Prostate gland (tissue), 2 donors: ENCODE results near the gene PLA2R1. TPM values are rescaled to one million over a fixed set of nuclear protein-coding genes. Genes with fewer than 3 reads are reported as not detected.

Experiments
- DNase-seq: peaks from one replicate; pipeline ENCODE4 v3.0.0-alpha.2; 2019; ENCODE audit warnings: low spot score
- H3K27ac ChIP-seq, 2 donors: fragments of 200-600 bp; sonication (generic); 2 replicates each; pipeline ENCODE4 v1.5.1; 2017 to 2019
- H3K27me3 ChIP-seq: fragments of 200-600 bp; sonication (generic); replicated peaks from 2 replicates; pipeline ENCODE4 v1.5.1; 2019; ENCODE audit not compliant: insufficient read depth
- H3K36me3 ChIP-seq, 2 donors: fragments of 200-600 bp; sonication (generic); 1 replicate in 1 of 2; 2 replicates in 1 of 2; pipeline versions ENCODE4 v1.5.1 to v1.8.1; 2017 to 2019
- H3K4me1 ChIP-seq: fragments of 200-600 bp; sonication (generic); replicated peaks from 2 replicates; pipeline ENCODE4 v1.5.1; 2019
- H3K4me3 ChIP-seq, 2 donors: fragments of 200-600 bp; sonication (generic); 2 replicates each; pipeline ENCODE4 v1.5.1; 2017 to 2019
- H3K9me3 ChIP-seq: fragments of 200-600 bp; sonication (generic); 2 replicates; pipeline ENCODE4 v1.5.1; 2017
- POLR2A ChIP-seq: fragments of 450-650 bp; IDR thresholded peaks from one replicate; pipeline ENCODE4 v1.6.1; 2016; ENCODE audit warnings: antibody characterized with exemption, mild to moderate bottlenecking
- POLR2AphosphoS5 ChIP-seq: sonication (generic); formaldehyde crosslinking; IDR thresholded peaks from one replicate; pipeline ENCODE4 v1.6.1; 2017; ENCODE audit warnings: antibody characterized with exemption
- WGBS: methylation state at CpG from one replicate; pipeline ENCODE4 v1.1.5; 2018; 5-methylcytosine and 5-hydroxymethylcytosine counted together
- intact Hi-C: fragments of 100-400 bp; cut with DNase I; formaldehyde crosslinking; loops from one replicate; pipeline ENCODE4 v1.14.2; 2022
- total RNA-seq, 2 donors: library from RNA; depleted of rRNA; stranded (reverse); fragments of >200 nt; gene quantifications; one replicate each; pipeline ENCODE4 v1.1.0, GENCODE V29; 2016
- TF ChIP-seq, protein P1 (sequence below), 4 experiments: fragments of 200-600 bp in 2 of 4; fragments of 450-650 bp in 2 of 4; sonication (generic) in 2 of 4; IDR thresholded peaks; 1 replicate in 3 of 4; 2 replicates in 1 of 4; pipeline ENCODE4 v1.5.1; 2016 to 2019; ENCODE audit warnings: antibody characterized with exemption in 4 of 4, mild to moderate bottlenecking in 2 of 4, moderate library complexity in 2 of 4

The PLA2R1 gene
- total RNA-seq, 2 donors from 2014 or later: 8.1 to 10.5 TPM

DNA sequence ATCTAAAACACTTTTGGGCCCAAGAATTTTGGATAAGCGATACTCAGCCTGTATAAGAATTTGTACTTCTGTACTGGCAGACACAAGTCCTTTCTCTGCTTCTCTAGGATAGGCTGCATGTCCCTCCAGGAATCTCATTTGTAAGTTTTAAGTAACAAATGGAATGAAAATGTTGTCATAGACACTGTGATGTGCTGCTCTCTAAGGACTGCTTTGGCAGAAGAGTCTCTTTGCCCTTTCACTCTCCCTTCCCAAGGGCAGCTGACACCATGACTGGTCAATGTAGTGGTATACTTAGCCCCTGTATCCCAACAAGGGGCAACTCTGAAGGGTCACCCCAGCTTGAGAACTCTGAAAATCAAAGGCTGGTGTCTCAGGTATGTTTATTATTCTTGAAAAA is 27.3 kb downstream of the PLA2R1 start:
- Histone ChIP-seq H3K9me3 (no peaks in the 10 kb centered on the region), H3K36me3 (no peaks in the 10 kb centered on the region), H3K4me1 (no peaks in the 10 kb centered on the region), H3K27ac (no peak overlapping the region), H3K4me3 (no peak overlapping the region), H3K27me3 (no peaks in the 10 kb centered on the region)
- intact Hi-C loops: no loop called here
- no peak for DNase-seq
- WGBS: 97% methylated on average over 1 of the region's 1 CpG
- TF ChIP-seq POLR2A: no peak
- TF ChIP-seq, protein P1, sequence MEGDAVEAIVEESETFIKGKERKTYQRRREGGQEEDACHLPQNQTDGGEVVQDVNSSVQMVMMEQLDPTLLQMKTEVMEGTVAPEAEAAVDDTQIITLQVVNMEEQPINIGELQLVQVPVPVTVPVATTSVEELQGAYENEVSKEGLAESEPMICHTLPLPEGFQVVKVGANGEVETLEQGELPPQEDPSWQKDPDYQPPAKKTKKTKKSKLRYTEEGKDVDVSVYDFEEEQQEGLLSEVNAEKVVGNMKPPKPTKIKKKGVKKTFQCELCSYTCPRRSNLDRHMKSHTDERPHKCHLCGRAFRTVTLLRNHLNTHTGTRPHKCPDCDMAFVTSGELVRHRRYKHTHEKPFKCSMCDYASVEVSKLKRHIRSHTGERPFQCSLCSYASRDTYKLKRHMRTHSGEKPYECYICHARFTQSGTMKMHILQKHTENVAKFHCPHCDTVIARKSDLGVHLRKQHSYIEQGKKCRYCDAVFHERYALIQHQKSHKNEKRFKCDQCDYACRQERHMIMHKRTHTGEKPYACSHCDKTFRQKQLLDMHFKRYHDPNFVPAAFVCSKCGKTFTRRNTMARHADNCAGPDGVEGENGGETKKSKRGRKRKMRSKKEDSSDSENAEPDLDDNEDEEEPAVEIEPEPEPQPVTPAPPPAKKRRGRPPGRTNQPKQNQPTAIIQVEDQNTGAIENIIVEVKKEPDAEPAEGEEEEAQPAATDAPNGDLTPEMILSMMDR (IDR thresholded peaks at IDR 0.05): no peak
- no peak for TF ChIP-seq POLR2AphosphoS5

DNA sequence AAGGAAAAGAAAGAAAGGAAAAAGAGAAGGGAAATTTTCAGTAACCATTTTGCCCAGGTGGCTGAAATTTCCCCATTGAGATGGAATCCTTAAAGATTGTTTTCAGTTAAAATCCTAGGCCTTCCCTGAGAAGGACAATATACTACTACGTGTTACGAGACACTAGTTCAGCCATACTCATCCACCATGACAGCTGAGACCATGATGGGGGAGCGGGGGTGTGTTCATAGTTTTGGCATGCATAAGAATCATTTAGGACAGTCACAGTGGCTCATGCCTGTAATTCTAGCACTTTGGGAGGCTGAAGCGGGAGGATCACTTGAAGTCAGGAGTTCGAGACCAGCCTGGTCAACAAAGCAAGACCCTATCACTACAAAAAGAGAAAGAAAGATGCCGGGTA is 28.0 kb downstream of the PLA2R1 start:
- Histone ChIP-seq H3K4me1 (no peaks in the 10 kb centered on the region), H3K4me3 (no peak overlapping the region), H3K27ac (no peak overlapping the region), H3K9me3 (no peaks in the 10 kb centered on the region), H3K27me3 (no peaks in the 10 kb centered on the region), H3K36me3 (no peaks in the 10 kb centered on the region)
- DNase-seq: no peak
- TF ChIP-seq, protein P1 (IDR thresholded peaks at IDR 0.05): no peak
- TF ChIP-seq POLR2AphosphoS5 (no peak), POLR2A (no peak)
- 94% methylated on average over 6 of the region's 6 CpGs for WGBS
- intact Hi-C loops: no loop called here

DNA sequence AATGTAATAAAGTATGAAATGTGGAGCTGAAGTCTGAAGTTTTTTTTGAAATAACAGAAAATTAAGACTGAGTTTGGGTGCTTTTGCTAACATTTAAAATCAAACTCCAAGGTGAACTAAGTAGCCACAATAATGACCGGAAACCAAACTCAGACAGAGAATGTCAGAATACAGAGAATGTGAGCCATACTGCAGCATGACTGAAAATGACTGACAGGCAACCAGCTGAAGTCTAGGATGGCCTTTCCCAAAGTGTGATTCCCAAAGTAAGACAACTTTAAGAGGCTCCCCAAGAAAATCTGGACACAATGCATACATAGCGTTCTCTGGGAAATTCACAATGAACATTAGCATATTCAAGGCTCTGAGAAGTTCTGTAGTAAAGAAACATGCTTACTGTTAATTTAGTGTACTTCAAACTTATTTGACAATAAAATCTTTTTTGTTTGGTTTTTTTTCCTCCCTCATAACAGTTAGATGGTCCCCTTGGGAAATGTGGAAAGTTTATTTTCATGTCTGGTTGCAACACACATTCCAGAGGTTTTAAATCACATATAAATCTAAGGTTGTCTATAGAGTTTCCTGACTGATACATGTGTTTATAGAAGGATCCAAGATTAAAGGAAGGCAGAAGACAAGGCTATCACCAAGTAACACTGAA is 28.6 kb downstream of the PLA2R1 start:
- 96% methylated on average over 2 of the region's 2 CpGs for WGBS
- Histone ChIP-seq H3K27me3 (no peaks in the 10 kb centered on the region), H3K4me3 (no peak overlapping the region), H3K36me3 (no peaks in the 10 kb centered on the region), H3K27ac (no peak overlapping the region), H3K9me3 (no peaks in the 10 kb centered on the region), H3K4me1 (no peaks in the 10 kb centered on the region)
- no peak for DNase-seq
- TF ChIP-seq POLR2A (no peak), POLR2AphosphoS5 (no peak)
- TF ChIP-seq, protein P1 (IDR thresholded peaks at IDR 0.05): no peak
- intact Hi-C loops: no loop called here

DNA sequence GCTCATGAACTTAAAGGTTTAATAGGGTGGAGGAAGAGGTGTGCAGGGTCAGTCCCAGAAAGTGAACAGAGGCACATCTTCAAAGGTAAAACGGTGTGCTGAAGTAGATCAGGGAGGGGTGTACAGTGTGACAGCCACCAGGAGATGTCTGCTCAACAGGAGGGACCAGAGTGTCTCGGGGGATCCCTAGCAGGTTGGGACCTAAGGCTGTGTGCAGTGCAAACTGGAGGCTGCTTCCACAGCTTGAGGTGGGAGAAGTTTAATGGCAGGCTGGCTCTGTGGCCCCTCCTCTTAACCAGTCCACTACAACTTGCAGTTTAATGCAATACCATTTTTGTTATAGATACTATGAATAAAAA is 33.2 kb downstream of the PLA2R1 start:
- no peak for DNase-seq
- no peak overlapping the region for H3K27ac ChIP-seq
- TF ChIP-seq POLR2AphosphoS5 (no peak), POLR2A (no peak)
- TF ChIP-seq, protein P1 (IDR thresholded peaks at IDR 0.05): no peak
- H3K4me3 ChIP-seq: no peak overlapping the region
- H3K27me3 ChIP-seq: no peaks in the 10 kb centered on the region
- H3K36me3 ChIP-seq: no peaks in the 10 kb centered on the region
- no peaks in the 10 kb centered on the region for H3K4me1 ChIP-seq
- intact Hi-C loops: no loop called here
- H3K9me3 ChIP-seq: no peaks in the 10 kb centered on the region
- 83% methylated on average over 2 of the region's 2 CpGs for WGBS
